Parathyroid adenoma (tissue), 2 donors: ENCODE measurements around the gene CLK2.

Experiments used
- H2AFZ ChIP-seq: fragments of 300-600 bp; sonication (generic); one replicate; pipeline ENCODE4 v1.7.0; 2017; ENCODE audit warnings: antibody characterized with exemption, mild to moderate bottlenecking
- H3K27ac ChIP-seq: fragments of 300-600 bp; sonication (generic); one replicate; pipeline ENCODE4 v1.7.0; 2017
- H3K27me3 ChIP-seq: fragments of 300-600 bp; sonication (generic); one replicate; pipeline ENCODE4 v1.7.0; 2017; ENCODE audit warnings: low read length; ENCODE audit not compliant: control insufficient read depth, insufficient read depth
- H3K36me3 ChIP-seq: fragments of 300-600 bp; sonication (generic); one replicate; pipeline ENCODE4 v1.7.0; 2017; ENCODE audit warnings: low read length; ENCODE audit not compliant: control insufficient read depth, insufficient read depth
- H3K4me1 ChIP-seq: fragments of 300-600 bp; sonication (generic); one replicate; pipeline ENCODE4 v1.7.0; 2017; ENCODE audit warnings: control low read depth
- H3K4me2 ChIP-seq: fragments of 300-600 bp; sonication (generic); one replicate; pipeline ENCODE4 v1.7.0; 2017; ENCODE audit warnings: low read length
- H3K4me3 ChIP-seq: fragments of 300-600 bp; sonication (generic); one replicate; pipeline ENCODE4 v1.7.0; 2017; ENCODE audit warnings: low read depth, low read length
- H3K79me2 ChIP-seq: fragments of 300-600 bp; sonication (generic); one replicate; pipeline ENCODE4 v1.7.0; 2017; ENCODE audit warnings: control low read depth
- H3K9ac ChIP-seq: fragments of 300-600 bp; sonication (generic); one replicate; pipeline ENCODE4 v1.7.0; 2017; ENCODE audit warnings: mild to moderate bottlenecking
- H3K9me3 ChIP-seq: fragments of 300-600 bp; sonication (generic); one replicate; pipeline ENCODE4 v1.7.0; 2017; ENCODE audit warnings: low read length; ENCODE audit not compliant: control insufficient read depth
- CTCF ChIP-seq: fragments of 300-600 bp; sonication (generic); IDR thresholded peaks from one replicate; pipeline ENCODE4 v1.7.0; 2017; ENCODE audit warnings: antibody characterized with exemption, mild to moderate bottlenecking
- donor health status: primary hyperparathyroidism.

Gene CLK2

GRCh38 chr1:155278689-155279160, 5.4 kb upstream of the CLK2 start:
- no peaks in the 10 kb centered on the region for H3K36me3 ChIP-seq
- H3K4me3 ChIP-seq: peak overlapping the region; percentile 67
- H3K9me3 ChIP-seq: no peaks in the 10 kb centered on the region
- peak overlapping the region; percentile 95 for H3K4me2 ChIP-seq
- peak overlapping the region; percentile 11 for H2AFZ ChIP-seq
- no peak for TF ChIP-seq CTCF
- H3K27me3 ChIP-seq: no peaks in the 10 kb centered on the region
- no peaks in the 10 kb centered on the region for H3K79me2 ChIP-seq
- H3K27ac ChIP-seq: no peak overlapping the region
- H3K4me1 ChIP-seq: peaks cover 3% of the 10 kb centered on the region
- no peak overlapping the region for H3K9ac ChIP-seq

- Histone ChIP-seq H3K9ac (no peak overlapping the region), H3K9me3 (no peaks in the 10 kb centered on the region), H3K4me2 (peak overlapping the region; percentile 95), H3K27ac (peak overlapping the region; percentile 69), H3K36me3 (no peaks in the 10 kb centered on the region), H3K4me3 (peak overlapping the region; percentile 67), H3K79me2 (no peaks in the 10 kb centered on the region), H3K27me3 (no peaks in the 10 kb centered on the region), H2AFZ (peak overlapping the region; percentile 74), H3K4me1 (peaks cover 3% of the 10 kb centered on the region)
- peak; percentile 35 for TF ChIP-seq CTCF
Observed at GRCh38 chr1:155277902-155278688, 4.8 kb upstream of the CLK2 start.

GRCh38 chr1:155277070-155277901, 4.0 kb upstream of the CLK2 start, which contains the start of gene HCN3:
Gene HCN3, plus strand, starts transcription at chr1:155277463. Its CDS starts 128 bp downstream, at chr1:155277591.
- TF ChIP-seq CTCF: peak; percentile 66
- H3K79me2 ChIP-seq: peaks cover 3% of the 10 kb centered on the region
- H3K4me2 ChIP-seq: peak within 1 kb of the TSS; percentile 95
- H3K4me1 ChIP-seq: peaks cover 3% of the 10 kb centered on the region
- peak within 1 kb of the TSS; percentile 67 for H3K4me3 ChIP-seq
- no peaks in the 10 kb centered on the region for H3K27me3 ChIP-seq
- peak within 1 kb of the TSS; percentile 74 for H2AFZ ChIP-seq
- H3K9ac ChIP-seq: no peak within 1 kb of the TSS
- peak within 1 kb of the TSS; percentile 69 for H3K27ac ChIP-seq
- no peaks in the 10 kb centered on the region for H3K36me3 ChIP-seq
- H3K9me3 ChIP-seq: no peaks in the 10 kb centered on the region

- Histone ChIP-seq H3K9ac (peak overlapping the region; percentile 28), H3K4me3 (peak overlapping the region; percentile 66), H3K4me2 (peak overlapping the region; percentile 83), H3K27me3 (no peaks in the 10 kb centered on the region), H3K4me1 (peaks cover 4% of the 10 kb centered on the region), H3K27ac (peak overlapping the region; percentile 76), H2AFZ (peak overlapping the region; percentile 78), H3K79me2 (peaks cover 5% of the 10 kb centered on the region), H3K9me3 (no peaks in the 10 kb centered on the region), H3K36me3 (no peaks in the 10 kb centered on the region)
- TF ChIP-seq CTCF: no peak
Observed at GRCh38 chr1:155272466-155273342, 600 bp downstream of the CLK2 start.
